ENCODE results near the gene HPN. TPM values are rescaled to one million over a fixed set of nuclear protein-coding genes. Genes with fewer than 3 reads are reported as not detected.

Gene HPN
- total and polyA plus RNA-seq, 2 of the 13 experiments (the other 11 are each of a cell fraction or from before 2014, with no cell fraction given): 46.7 to 261 TPM

GRCh38 chr19:35112995-35113688 is 71.6 kb downstream of the HPN start (continued):
- TF ChIP-seq, protein P1, sequence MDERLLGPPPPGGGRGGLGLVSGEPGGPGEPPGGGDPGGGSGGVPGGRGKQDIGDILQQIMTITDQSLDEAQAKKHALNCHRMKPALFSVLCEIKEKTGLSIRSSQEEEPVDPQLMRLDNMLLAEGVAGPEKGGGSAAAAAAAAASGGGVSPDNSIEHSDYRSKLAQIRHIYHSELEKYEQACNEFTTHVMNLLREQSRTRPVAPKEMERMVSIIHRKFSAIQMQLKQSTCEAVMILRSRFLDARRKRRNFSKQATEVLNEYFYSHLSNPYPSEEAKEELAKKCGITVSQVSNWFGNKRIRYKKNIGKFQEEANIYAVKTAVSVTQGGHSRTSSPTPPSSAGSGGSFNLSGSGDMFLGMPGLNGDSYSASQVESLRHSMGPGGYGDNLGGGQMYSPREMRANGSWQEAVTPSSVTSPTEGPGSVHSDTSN (CRISPR knock-in tag; IDR thresholded peaks at IDR 0.05): no peak
- TF ChIP-seq ESRRA (CRISPR knock-in tag; IDR thresholded peaks at IDR 0.05; ENCODE audit: low read depth): no peak
- TF ChIP-seq, protein P2, sequence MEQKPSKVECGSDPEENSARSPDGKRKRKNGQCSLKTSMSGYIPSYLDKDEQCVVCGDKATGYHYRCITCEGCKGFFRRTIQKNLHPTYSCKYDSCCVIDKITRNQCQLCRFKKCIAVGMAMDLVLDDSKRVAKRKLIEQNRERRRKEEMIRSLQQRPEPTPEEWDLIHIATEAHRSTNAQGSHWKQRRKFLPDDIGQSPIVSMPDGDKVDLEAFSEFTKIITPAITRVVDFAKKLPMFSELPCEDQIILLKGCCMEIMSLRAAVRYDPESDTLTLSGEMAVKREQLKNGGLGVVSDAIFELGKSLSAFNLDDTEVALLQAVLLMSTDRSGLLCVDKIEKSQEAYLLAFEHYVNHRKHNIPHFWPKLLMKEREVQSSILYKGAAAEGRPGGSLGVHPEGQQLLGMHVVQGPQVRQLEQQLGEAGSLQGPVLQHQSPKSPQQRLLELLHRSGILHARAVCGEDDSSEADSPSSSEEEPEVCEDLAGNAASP (CRISPR knock-in tag; IDR thresholded peaks at IDR 0.05; ENCODE audit: borderline replicate concordance): no peak
- no peak for TF ChIP-seq NR2F2 (IDR thresholded peaks at IDR 0.05; ENCODE audit: borderline replicate concordance, low read depth)
- TF ChIP-seq, protein P3, sequence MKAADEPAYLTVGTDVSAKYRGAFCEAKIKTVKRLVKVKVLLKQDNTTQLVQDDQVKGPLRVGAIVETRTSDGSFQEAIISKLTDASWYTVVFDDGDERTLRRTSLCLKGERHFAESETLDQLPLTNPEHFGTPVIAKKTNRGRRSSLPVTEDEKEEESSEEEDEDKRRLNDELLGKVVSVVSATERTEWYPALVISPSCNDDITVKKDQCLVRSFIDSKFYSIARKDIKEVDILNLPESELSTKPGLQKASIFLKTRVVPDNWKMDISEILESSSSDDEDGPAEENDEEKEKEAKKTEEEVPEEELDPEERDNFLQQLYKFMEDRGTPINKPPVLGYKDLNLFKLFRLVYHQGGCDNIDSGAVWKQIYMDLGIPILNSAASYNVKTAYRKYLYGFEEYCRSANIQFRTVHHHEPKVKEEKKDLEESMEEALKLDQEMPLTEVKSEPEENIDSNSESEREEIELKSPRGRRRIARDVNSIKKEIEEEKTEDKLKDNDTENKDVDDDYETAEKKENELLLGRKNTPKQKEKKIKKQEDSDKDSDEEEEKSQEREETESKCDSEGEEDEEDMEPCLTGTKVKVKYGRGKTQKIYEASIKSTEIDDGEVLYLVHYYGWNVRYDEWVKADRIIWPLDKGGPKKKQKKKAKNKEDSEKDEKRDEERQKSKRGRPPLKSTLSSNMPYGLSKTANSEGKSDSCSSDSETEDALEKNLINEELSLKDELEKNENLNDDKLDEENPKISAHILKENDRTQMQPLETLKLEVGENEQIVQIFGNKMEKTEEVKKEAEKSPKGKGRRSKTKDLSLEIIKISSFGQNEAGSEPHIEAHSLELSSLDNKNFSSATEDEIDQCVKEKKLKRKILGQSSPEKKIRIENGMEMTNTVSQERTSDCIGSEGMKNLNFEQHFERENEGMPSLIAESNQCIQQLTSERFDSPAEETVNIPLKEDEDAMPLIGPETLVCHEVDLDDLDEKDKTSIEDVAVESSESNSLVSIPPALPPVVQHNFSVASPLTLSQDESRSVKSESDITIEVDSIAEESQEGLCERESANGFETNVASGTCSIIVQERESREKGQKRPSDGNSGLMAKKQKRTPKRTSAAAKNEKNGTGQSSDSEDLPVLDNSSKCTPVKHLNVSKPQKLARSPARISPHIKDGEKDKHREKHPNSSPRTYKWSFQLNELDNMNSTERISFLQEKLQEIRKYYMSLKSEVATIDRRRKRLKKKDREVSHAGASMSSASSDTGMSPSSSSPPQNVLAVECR (CRISPR knock-in tag; IDR thresholded peaks at IDR 0.05; ENCODE audit: borderline replicate concordance): no peak
- peak; percentile 30; the same call in 1 of the 2 replicates for TF ChIP-seq HOXA3 (CRISPR knock-in tag; IDR thresholded peaks at IDR 0.05)
- TF ChIP-seq TEF (CRISPR knock-in tag; IDR thresholded peaks at IDR 0.05): no peak
- no peak for TF ChIP-seq ARID2 (CRISPR knock-in tag; IDR thresholded peaks at IDR 0.05; ENCODE audit: borderline replicate concordance)
- no peak for TF ChIP-seq ZNF580 (CRISPR knock-in tag; IDR thresholded peaks at IDR 0.05; ENCODE audit: borderline replicate concordance, low read depth)
- no peak for TF ChIP-seq KDM3A (CRISPR knock-in tag; IDR thresholded peaks at IDR 0.05; ENCODE audit: low read depth)
